ENCODE data around the gene RUBCNL. TPM values are rescaled to one million over a fixed set of nuclear protein-coding genes. Genes with fewer than 3 reads are reported as not detected.

The RUBCNL gene
- total RNA-seq, 1 experiment from 2014 or later: not detected

DNA sequence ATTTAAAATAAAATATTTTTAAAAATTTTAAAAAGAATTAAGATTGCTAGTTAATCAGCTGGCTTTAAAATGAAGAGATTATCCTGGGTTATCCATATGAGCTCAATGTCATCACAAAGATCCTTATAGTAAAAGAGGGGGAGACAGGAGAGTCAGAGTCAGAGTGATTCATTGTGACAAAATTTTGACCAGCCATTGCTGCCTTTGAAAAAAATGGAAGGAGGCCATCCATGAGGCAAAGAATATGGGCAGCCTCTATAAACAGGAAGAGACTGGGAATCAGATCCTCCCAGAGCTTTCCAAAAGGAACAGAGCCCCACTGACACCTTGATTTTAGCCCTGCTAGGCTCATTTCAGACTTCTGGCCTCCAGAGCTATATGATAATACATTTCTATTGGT, 9.3 kb upstream of the RUBCNL start:
- Histone ChIP-seq H3K27me3 (ENCODE audit: control insufficient read depth, insufficient read depth, low read length) (no peaks in the 10 kb centered on the region), H3K36me3 (ENCODE audit: control insufficient read depth, insufficient read depth, low read length) (no peaks in the 10 kb centered on the region), H3K4me1 (ENCODE audit: control insufficient read depth, insufficient read depth, low read length) (no peaks in the 10 kb centered on the region), H3K27ac (ENCODE audit: low read length) (no peak overlapping the region), H3K4me3 (ENCODE audit: low read depth in 2 of 2, low read length in 2 of 2) (no peak overlapping the region), H3K9me3 (ENCODE audit: control insufficient read depth, insufficient read depth, low read depth, low read length) (no peaks in the 10 kb centered on the region)
- CTCF ChIA-PET: no interaction called here
- no TSS peak for BruUV-seq (replicated peaks)
- ATAC-seq (no peak), DNase-seq (ENCODE audit: low read depth, low spot score) (no peak)
- in situ Hi-C loops (cut with HindIII; ENCODE audit: low pct_unique_long_range_greater_than_20kb, low sequenced_read_pairs) (no loop called here), intact Hi-C loops (cut with micrococcal nuclease; ENCODE audit: unreplicated experiment) (no loop called here)
- TF ChIP-seq TCF7L2 (IDR thresholded peaks at IDR 0.05; ENCODE audit: low read depth, low read length) (no peak), POLR2AphosphoS5 (IDR thresholded peaks at IDR 0.05; ENCODE audit: low read depth, low read length) (no peak), SIN3A (IDR thresholded peaks at IDR 0.05; ENCODE audit: borderline replicate concordance, insufficient read depth, low read depth, low read length) (no peak)
- TF ChIP-seq, protein P1, sequence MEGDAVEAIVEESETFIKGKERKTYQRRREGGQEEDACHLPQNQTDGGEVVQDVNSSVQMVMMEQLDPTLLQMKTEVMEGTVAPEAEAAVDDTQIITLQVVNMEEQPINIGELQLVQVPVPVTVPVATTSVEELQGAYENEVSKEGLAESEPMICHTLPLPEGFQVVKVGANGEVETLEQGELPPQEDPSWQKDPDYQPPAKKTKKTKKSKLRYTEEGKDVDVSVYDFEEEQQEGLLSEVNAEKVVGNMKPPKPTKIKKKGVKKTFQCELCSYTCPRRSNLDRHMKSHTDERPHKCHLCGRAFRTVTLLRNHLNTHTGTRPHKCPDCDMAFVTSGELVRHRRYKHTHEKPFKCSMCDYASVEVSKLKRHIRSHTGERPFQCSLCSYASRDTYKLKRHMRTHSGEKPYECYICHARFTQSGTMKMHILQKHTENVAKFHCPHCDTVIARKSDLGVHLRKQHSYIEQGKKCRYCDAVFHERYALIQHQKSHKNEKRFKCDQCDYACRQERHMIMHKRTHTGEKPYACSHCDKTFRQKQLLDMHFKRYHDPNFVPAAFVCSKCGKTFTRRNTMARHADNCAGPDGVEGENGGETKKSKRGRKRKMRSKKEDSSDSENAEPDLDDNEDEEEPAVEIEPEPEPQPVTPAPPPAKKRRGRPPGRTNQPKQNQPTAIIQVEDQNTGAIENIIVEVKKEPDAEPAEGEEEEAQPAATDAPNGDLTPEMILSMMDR (IDR thresholded peaks at IDR 0.05): no peak
- TF ChIP-seq, protein P2, sequence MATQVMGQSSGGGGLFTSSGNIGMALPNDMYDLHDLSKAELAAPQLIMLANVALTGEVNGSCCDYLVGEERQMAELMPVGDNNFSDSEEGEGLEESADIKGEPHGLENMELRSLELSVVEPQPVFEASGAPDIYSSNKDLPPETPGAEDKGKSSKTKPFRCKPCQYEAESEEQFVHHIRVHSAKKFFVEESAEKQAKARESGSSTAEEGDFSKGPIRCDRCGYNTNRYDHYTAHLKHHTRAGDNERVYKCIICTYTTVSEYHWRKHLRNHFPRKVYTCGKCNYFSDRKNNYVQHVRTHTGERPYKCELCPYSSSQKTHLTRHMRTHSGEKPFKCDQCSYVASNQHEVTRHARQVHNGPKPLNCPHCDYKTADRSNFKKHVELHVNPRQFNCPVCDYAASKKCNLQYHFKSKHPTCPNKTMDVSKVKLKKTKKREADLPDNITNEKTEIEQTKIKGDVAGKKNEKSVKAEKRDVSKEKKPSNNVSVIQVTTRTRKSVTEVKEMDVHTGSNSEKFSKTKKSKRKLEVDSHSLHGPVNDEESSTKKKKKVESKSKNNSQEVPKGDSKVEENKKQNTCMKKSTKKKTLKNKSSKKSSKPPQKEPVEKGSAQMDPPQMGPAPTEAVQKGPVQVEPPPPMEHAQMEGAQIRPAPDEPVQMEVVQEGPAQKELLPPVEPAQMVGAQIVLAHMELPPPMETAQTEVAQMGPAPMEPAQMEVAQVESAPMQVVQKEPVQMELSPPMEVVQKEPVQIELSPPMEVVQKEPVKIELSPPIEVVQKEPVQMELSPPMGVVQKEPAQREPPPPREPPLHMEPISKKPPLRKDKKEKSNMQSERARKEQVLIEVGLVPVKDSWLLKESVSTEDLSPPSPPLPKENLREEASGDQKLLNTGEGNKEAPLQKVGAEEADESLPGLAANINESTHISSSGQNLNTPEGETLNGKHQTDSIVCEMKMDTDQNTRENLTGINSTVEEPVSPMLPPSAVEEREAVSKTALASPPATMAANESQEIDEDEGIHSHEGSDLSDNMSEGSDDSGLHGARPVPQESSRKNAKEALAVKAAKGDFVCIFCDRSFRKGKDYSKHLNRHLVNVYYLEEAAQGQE (IDR thresholded peaks at IDR 0.05; ENCODE audit: insufficient read depth in 1 of 2, low read depth in 2 of 2, low read length in 1 of 2): no peak
- POLR2A ChIA-PET: no interaction called here

DNA sequence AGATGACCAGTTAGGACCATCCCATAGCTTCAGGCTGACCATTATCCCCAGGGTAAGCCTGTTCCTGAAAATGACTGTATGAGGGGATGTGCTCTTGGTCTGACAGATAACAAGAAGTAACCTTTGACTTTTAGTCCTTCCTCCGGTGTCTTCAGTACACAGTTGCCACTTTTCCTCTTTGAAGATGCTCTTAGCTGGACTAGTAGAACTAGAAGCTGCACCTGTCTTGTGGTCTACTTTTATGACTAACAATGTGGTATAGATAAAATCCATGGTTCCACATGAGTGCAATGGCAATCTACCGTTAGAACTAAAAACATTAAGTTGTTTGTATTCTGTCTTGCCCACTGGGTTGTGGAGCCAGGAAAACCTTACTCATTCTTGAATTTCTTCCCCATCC, 5.9 kb upstream of the RUBCNL start:
- BruUV-seq (replicated peaks): no TSS peak
- no peak for DNase-seq (ENCODE audit: low read depth, low spot score)
- in situ Hi-C loops (cut with HindIII; ENCODE audit: low pct_unique_long_range_greater_than_20kb, low sequenced_read_pairs) (no loop called here), intact Hi-C loops (cut with micrococcal nuclease; ENCODE audit: unreplicated experiment) (no loop called here)
- no peak overlapping the region for H3K27ac ChIP-seq (ENCODE audit: low read length)
- TF ChIP-seq, protein P1 (IDR thresholded peaks at IDR 0.05): no peak
- TF ChIP-seq SIN3A (IDR thresholded peaks at IDR 0.05; ENCODE audit: borderline replicate concordance, insufficient read depth, low read depth, low read length) (no peak), POLR2AphosphoS5 (IDR thresholded peaks at IDR 0.05; ENCODE audit: low read depth, low read length) (no peak), TCF7L2 (IDR thresholded peaks at IDR 0.05; ENCODE audit: low read depth, low read length) (no peak)
- TF ChIP-seq, protein P2 (IDR thresholded peaks at IDR 0.05; ENCODE audit: insufficient read depth in 1 of 2, low read depth in 2 of 2, low read length in 1 of 2): no peak
- no peaks in the 10 kb centered on the region for H3K9me3 ChIP-seq (ENCODE audit: control insufficient read depth, insufficient read depth, low read depth, low read length)
- no peak for ATAC-seq
- H3K4me1 ChIP-seq (ENCODE audit: control insufficient read depth, insufficient read depth, low read length): no peaks in the 10 kb centered on the region
- no peaks in the 10 kb centered on the region for H3K36me3 ChIP-seq (ENCODE audit: control insufficient read depth, insufficient read depth, low read length)
- H3K4me3 ChIP-seq (ENCODE audit: low read depth in 2 of 2, low read length in 2 of 2): no peak overlapping the region
- H3K27me3 ChIP-seq (ENCODE audit: control insufficient read depth, insufficient read depth, low read length): no peaks in the 10 kb centered on the region
- POLR2A ChIA-PET: no interaction called here
- CTCF ChIA-PET: no interaction called here

Measured in Panc1 (cell line).